Measurements from ENCODE around the gene SIL1. TPM values are rescaled to one million over a fixed set of nuclear protein-coding genes. Genes with fewer than 3 reads are reported as not detected.

SIL1 gene
- total and polyA plus RNA-seq, 2 of the 8 experiments (the other 6 are each of a cell fraction or from before 2014, with no cell fraction given) = 8.3 to 12.8 TPM

- TF ChIP-seq TCF12 (IDR thresholded peaks at IDR 0.05; ENCODE audit: low read depth, low read length) = no peak
Measured at GRCh38 chr5:139212486-139212885, 14.3 kb upstream of the SIL1 start (continued).
